ENCODE measurements around the gene NT5DC2. TPM values are rescaled to one million over a fixed set of nuclear protein-coding genes. Genes with fewer than 3 reads are reported as not detected.
A peak's percentile ranks its signal among the peaks of the same experiment; 100 is the strongest.

NT5DC2 gene
- total and polyA plus RNA-seq, 8 donors = 4.6 to 56.2 (median 21.6) TPM

- DNase-seq = peak; percentile 13 to 25
- Histone ChIP-seq H3K27me3 (peaks cover 0 to 13% (median 0%) of the 10 kb centered on the region in 3 donors), H3K9me3 (no peaks in the 10 kb centered on the region), H3K27ac (peak overlapping the region in 4 of 5 donors; percentile 25 to 76 (median 72)), H3K4me1 (peaks cover 21 to 60% (median 43%) of the 10 kb centered on the region in 4 donors), H3K36me3 (peaks cover 0 to 23% (median 21%) of the 10 kb centered on the region in 4 donors), H3K4me3 (peak overlapping the region in 3 of 4 donors; percentile 64 to 77 (median 65))
- WGBS, 5 donors = 79 to 91% (median 88%) methylated on average over 13 to 14 of the region's 14 CpGs
- intact Hi-C loops (cut with DNase I; ENCODE audit: low total_unique reads) = no loop called here
- TF ChIP-seq CTCF (IDR thresholded peaks at IDR 0.05) = no peak
- no peak for TF ChIP-seq POLR2AphosphoS5 (IDR thresholded peaks at IDR 0.05)
- no peak for TF ChIP-seq EP300 (IDR thresholded peaks at IDR 0.05)
- TF ChIP-seq POLR2A (IDR thresholded peaks at IDR 0.05) = no peak
Measured at GRCh38 chr3:52531860-52532516, 1.7 kb downstream of the NT5DC2 start.

GRCh38 chr3:52530918-52531826, 2.5 kb downstream of the NT5DC2 start:
- peaks cover 0 to 26% (median 24%) of the 10 kb centered on the region in 4 donors for H3K36me3 ChIP-seq
- intact Hi-C loops (cut with DNase I; ENCODE audit: low total_unique reads) = no loop called here
- DNase-seq = peak; percentile 7 to 19
- no peaks in the 10 kb centered on the region for H3K9me3 ChIP-seq
- no peak overlapping the region for H3K4me3 ChIP-seq
- peaks cover 0 to 13% (median 0%) of the 10 kb centered on the region in 3 donors for H3K27me3 ChIP-seq
- H3K4me1 ChIP-seq = peaks cover 21 to 59% (median 39%) of the 10 kb centered on the region in 4 donors
- TF ChIP-seq POLR2A (IDR thresholded peaks at IDR 0.05) (no peak), CTCF (IDR thresholded peaks at IDR 0.05) (no peak), POLR2AphosphoS5 (IDR thresholded peaks at IDR 0.05) (no peak), EP300 (IDR thresholded peaks at IDR 0.05) (no peak)
- H3K27ac ChIP-seq = peak overlapping the region in 3 of 5 donors; percentile 8 to 25 (median 18)
- 79 to 90% (median 81%) methylated on average over 3 to 10 of the region's 10 CpGs for WGBS, 5 donors

GRCh38 chr3:52529376-52530333, 4.0 kb downstream of the NT5DC2 start:
- H3K36me3 ChIP-seq = peaks cover 0 to 36% (median 29%) of the 10 kb centered on the region in 4 donors

More at GRCh38 chr3:52529376-52530333, 4.0 kb downstream of the NT5DC2 start:
- H3K4me3 ChIP-seq = no peak overlapping the region
- peaks cover 0 to 13% (median 0%) of the 10 kb centered on the region in 3 donors for H3K27me3 ChIP-seq
- intact Hi-C loops (cut with DNase I; ENCODE audit: low total_unique reads) = no loop called here
- peaks cover 20 to 56% (median 37%) of the 10 kb centered on the region in 4 donors for H3K4me1 ChIP-seq
- H3K27ac ChIP-seq = peak overlapping the region in 2 of 5 donors; percentile 1 to 25
- H3K9me3 ChIP-seq = no peaks in the 10 kb centered on the region
- 74 to 84% (median 77%) methylated on average over 11 to 12 of the region's 12 CpGs for WGBS, 5 donors
- peak; percentile 23 to 67 for DNase-seq
- TF ChIP-seq CTCF (IDR thresholded peaks at IDR 0.05) = no peak
- no peak for TF ChIP-seq POLR2A (IDR thresholded peaks at IDR 0.05)
- no peak for TF ChIP-seq EP300 (IDR thresholded peaks at IDR 0.05)
- TF ChIP-seq POLR2AphosphoS5 (IDR thresholded peaks at IDR 0.05) = no peak
